GM18873 (cell line): ENCODE data around the gene PLSCR5.

ENCODE experiments used
- ATAC-seq: cut with Tn5 transposase; IDR thresholded peaks from one replicate; pipeline ENCODE4 v1.9.1; 2021; ENCODE audit warnings: mild to moderate bottlenecking, moderate library complexity, moderate number of reproducible peaks; ENCODE audit not compliant: unreplicated experiment, low FRiP score

PLSCR5 gene

GRCh38 chr3:146605106-146605505 lies at the start of gene PLSCR5:
PLSCR5 (minus strand) TSS chr3:146605346; CDS start chr3:146605212, 134 bp downstream.
- ATAC-seq = no peak

GRCh38 chr3:146653978-146654377 lies 48.8 kb upstream of the PLSCR5 start:
- no peak for ATAC-seq

GRCh38 chr3:146650691-146651442 lies 45.7 kb upstream of the PLSCR5 start:
- no peak for ATAC-seq

GRCh38 chr3:146646261-146646660 lies 41.1 kb upstream of the PLSCR5 start:
- no peak for ATAC-seq

- ATAC-seq = no peak
Observed at GRCh38 chr3:146640955-146641867, 36.1 kb upstream of the PLSCR5 start.

GRCh38 chr3:146640361-146640760 lies 35.2 kb upstream of the PLSCR5 start:
- ATAC-seq = no peak

GRCh38 chr3:146638718-146639117 lies 33.6 kb upstream of the PLSCR5 start:
- ATAC-seq = no peak

- ATAC-seq = no peak
Observed at GRCh38 chr3:146637871-146638270, 32.7 kb upstream of the PLSCR5 start.

GRCh38 chr3:146636881-146637280 lies 31.7 kb upstream of the PLSCR5 start:
- no peak for ATAC-seq

GRCh38 chr3:146634346-146634745 lies 29.2 kb upstream of the PLSCR5 start:
- no peak for ATAC-seq

- ATAC-seq = no peak
Observed at GRCh38 chr3:146628671-146629070, 23.5 kb upstream of the PLSCR5 start.

- ATAC-seq = no peak
Observed at GRCh38 chr3:146626403-146627122, 21.4 kb upstream of the PLSCR5 start.

GRCh38 chr3:146625186-146625775 lies 20.1 kb upstream of the PLSCR5 start:
- ATAC-seq = no peak

GRCh38 chr3:146621723-146622122 lies 16.6 kb upstream of the PLSCR5 start:
- ATAC-seq = no peak

GRCh38 chr3:146612015-146612414 lies 6.9 kb upstream of the PLSCR5 start:
- no peak for ATAC-seq

- no peak for ATAC-seq
Observed at GRCh38 chr3:146611096-146611495, 6.0 kb upstream of the PLSCR5 start.

- ATAC-seq = no peak
Observed at GRCh38 chr3:146598535-146598934, 6.6 kb downstream of the PLSCR5 start.

GRCh38 chr3:146594843-146595482 lies 10.2 kb downstream of the PLSCR5 start:
- ATAC-seq = no peak

GRCh38 chr3:146593776-146594175 lies 11.4 kb downstream of the PLSCR5 start:
- no peak for ATAC-seq

- ATAC-seq = no peak
Observed at GRCh38 chr3:146590521-146590920, 14.6 kb downstream of the PLSCR5 start.
